Tibial nerve (tissue), 4 donors: ENCODE measurements around the gene MAML2.
A peak's percentile ranks its signal among the peaks of the same experiment; 100 is the strongest.

Source experiments
- EP300 ChIP-seq, 2 donors: sonication (generic); formaldehyde crosslinking; IDR thresholded peaks; one replicate each; pipeline ENCODE4 v1.6.1; 2017; ENCODE audit warnings: antibody characterized with exemption in 2 of 2, mild to moderate bottlenecking in 1 of 2
- POLR2A ChIP-seq, 2 donors: fragments of 450-650 bp; IDR thresholded peaks; one replicate each; pipeline ENCODE4 v1.6.1; 2017; ENCODE audit warnings: antibody characterized with exemption in 2 of 2, mild to moderate bottlenecking in 2 of 2, moderate library complexity in 2 of 2
- TF ChIP-seq, protein P1 (sequence below), 5 experiments: fragments of 200-600 bp in 3 of 5; fragments of 450-650 bp in 2 of 5; sonication (generic) in 3 of 5; IDR thresholded peaks; one replicate each; pipeline ENCODE4 v1.5.1; 2016 to 2019; ENCODE audit warnings: antibody characterized with exemption in 5 of 5, mild to moderate bottlenecking in 3 of 5, moderate library complexity in 2 of 5

DNA sequence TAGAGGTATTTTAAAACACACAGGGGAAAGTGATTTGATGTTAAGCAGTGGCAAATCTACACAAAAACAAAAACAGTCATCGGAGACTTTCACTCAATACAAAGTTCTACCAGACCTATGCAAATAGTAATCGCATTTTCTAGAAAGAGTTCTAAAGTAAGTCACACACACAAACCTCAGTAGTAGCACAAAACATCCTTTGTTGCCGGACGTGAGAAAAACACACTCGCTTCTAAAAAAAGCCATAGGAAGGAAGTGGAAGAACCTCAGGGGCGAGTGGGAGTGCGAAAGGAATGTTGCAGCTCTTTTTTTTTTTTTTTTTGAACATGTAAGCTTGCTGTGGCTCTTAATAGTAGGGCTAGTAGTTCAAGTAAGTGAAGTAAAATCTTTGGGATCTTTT lies 88.9 kb downstream of the MAML2 start:
- TF ChIP-seq POLR2A (IDR thresholded peaks at IDR 0.05) (no peak), EP300 (IDR thresholded peaks at IDR 0.05) (peak in 1 of 2 donors; percentile 59)
- TF ChIP-seq, protein P1, sequence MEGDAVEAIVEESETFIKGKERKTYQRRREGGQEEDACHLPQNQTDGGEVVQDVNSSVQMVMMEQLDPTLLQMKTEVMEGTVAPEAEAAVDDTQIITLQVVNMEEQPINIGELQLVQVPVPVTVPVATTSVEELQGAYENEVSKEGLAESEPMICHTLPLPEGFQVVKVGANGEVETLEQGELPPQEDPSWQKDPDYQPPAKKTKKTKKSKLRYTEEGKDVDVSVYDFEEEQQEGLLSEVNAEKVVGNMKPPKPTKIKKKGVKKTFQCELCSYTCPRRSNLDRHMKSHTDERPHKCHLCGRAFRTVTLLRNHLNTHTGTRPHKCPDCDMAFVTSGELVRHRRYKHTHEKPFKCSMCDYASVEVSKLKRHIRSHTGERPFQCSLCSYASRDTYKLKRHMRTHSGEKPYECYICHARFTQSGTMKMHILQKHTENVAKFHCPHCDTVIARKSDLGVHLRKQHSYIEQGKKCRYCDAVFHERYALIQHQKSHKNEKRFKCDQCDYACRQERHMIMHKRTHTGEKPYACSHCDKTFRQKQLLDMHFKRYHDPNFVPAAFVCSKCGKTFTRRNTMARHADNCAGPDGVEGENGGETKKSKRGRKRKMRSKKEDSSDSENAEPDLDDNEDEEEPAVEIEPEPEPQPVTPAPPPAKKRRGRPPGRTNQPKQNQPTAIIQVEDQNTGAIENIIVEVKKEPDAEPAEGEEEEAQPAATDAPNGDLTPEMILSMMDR (IDR thresholded peaks at IDR 0.05), result no peak
